Measurements from ENCODE around the gene LRRC59. TPM values are rescaled to one million over a fixed set of nuclear protein-coding genes. Genes with fewer than 3 reads are reported as not detected.
A peak's percentile ranks its signal among the peaks of the same experiment; 100 is the strongest.

Gene LRRC59
- total RNA-seq, 1 experiment from 2014 or later: 177 TPM

- intact Hi-C loops (cut with micrococcal nuclease; ENCODE audit: unreplicated experiment): no loop called here
- Histone ChIP-seq H3K27ac (ENCODE audit: low read depth, low read length, poor library complexity, severe bottlenecking) (peak overlapping the region; percentile 83), H3K4me1 (ENCODE audit: insufficient read depth, low read length, poor library complexity, severe bottlenecking) (peaks cover 10% of the 10 kb centered on the region), H3K4me3 (ENCODE audit: low read depth, low read length, poor library complexity, severe bottlenecking) (peak overlapping the region; percentile 82), H3K36me3 (ENCODE audit: insufficient read depth, low read length, poor library complexity, severe bottlenecking) (peaks cover 39% of the 10 kb centered on the region), H3K9me3 (ENCODE audit: low read depth, low read length, poor library complexity, severe bottlenecking) (no peaks in the 10 kb centered on the region), H3K27me3 (replicated peaks; ENCODE audit: insufficient read depth, low read depth, low read length, poor library complexity) (no peaks in the 10 kb centered on the region)
- no peak for TF ChIP-seq EZH2 (IDR thresholded peaks at IDR 0.05; ENCODE audit: borderline replicate concordance, low read depth, low read length, poor library complexity, severe bottlenecking)
- TF ChIP-seq, protein P1, sequence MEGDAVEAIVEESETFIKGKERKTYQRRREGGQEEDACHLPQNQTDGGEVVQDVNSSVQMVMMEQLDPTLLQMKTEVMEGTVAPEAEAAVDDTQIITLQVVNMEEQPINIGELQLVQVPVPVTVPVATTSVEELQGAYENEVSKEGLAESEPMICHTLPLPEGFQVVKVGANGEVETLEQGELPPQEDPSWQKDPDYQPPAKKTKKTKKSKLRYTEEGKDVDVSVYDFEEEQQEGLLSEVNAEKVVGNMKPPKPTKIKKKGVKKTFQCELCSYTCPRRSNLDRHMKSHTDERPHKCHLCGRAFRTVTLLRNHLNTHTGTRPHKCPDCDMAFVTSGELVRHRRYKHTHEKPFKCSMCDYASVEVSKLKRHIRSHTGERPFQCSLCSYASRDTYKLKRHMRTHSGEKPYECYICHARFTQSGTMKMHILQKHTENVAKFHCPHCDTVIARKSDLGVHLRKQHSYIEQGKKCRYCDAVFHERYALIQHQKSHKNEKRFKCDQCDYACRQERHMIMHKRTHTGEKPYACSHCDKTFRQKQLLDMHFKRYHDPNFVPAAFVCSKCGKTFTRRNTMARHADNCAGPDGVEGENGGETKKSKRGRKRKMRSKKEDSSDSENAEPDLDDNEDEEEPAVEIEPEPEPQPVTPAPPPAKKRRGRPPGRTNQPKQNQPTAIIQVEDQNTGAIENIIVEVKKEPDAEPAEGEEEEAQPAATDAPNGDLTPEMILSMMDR (conservative IDR thresholded peaks at IDR 0.05; ENCODE audit: low read depth, low read length): no peak
- ChIA-PET POLR2A (ENCODE audit: low non-redundant PET) (no interaction called here), CTCF (interaction anchor here (0.6 to 2.2 kb wide), 12 partner anchors 8 to 196 kb away, joined by 3 to 17 read pairs (median 4); no protein-coding TSS in a partner anchor)
- peak; percentile 54 for DNase-seq (ENCODE audit: low spot score)
- BruUV-seq (replicated peaks): no TSS peak
Observed at GRCh38 chr17:50396261-50397110, 837 bp downstream of the LRRC59 start.

GRCh38 chr17:50394711-50395110 lies 2.6 kb downstream of the LRRC59 start:
- Histone ChIP-seq H3K4me1 (ENCODE audit: insufficient read depth, low read length, poor library complexity, severe bottlenecking) (peaks cover 10% of the 10 kb centered on the region), H3K9me3 (ENCODE audit: low read depth, low read length, poor library complexity, severe bottlenecking) (no peaks in the 10 kb centered on the region), H3K4me3 (ENCODE audit: low read depth, low read length, poor library complexity, severe bottlenecking) (no peak overlapping the region), H3K36me3 (ENCODE audit: insufficient read depth, low read length, poor library complexity, severe bottlenecking) (peaks cover 50% of the 10 kb centered on the region), H3K27ac (ENCODE audit: low read depth, low read length, poor library complexity, severe bottlenecking) (no peak overlapping the region), H3K27me3 (replicated peaks; ENCODE audit: insufficient read depth, low read depth, low read length, poor library complexity) (no peaks in the 10 kb centered on the region)
- POLR2A ChIA-PET (ENCODE audit: low non-redundant PET): no interaction called here
- BruUV-seq (replicated peaks): no TSS peak
- CTCF ChIA-PET: no interaction called here
- TF ChIP-seq, protein P1 (conservative IDR thresholded peaks at IDR 0.05; ENCODE audit: low read depth, low read length): no peak
- no peak for TF ChIP-seq EZH2 (IDR thresholded peaks at IDR 0.05; ENCODE audit: borderline replicate concordance, low read depth, low read length, poor library complexity, severe bottlenecking)
- DNase-seq (ENCODE audit: low spot score): no peak
- intact Hi-C loops (cut with micrococcal nuclease; ENCODE audit: unreplicated experiment): no loop called here

DNA sequence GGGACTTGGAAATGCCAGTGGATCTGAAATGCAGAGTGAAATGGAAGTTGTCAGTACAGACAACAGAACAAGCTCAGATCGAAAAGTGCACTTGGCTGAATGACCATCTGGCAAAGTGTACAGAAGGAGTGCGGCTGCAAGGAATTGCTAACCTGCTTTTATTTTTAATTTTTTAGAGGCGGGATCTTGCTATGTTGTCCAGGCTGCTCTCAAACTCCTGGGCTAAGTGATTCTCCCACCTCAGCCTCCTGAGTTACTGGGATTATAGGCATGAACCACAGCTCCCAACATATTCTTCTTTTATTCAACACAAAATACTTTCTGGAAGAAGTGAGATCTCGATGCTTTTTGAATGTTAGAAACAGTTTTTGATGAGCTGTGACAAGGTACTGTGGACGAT lies 3.6 kb downstream of the LRRC59 start:
- no TSS peak for BruUV-seq (replicated peaks)
- H3K27me3 ChIP-seq (replicated peaks; ENCODE audit: insufficient read depth, low read depth, low read length, poor library complexity): no peaks in the 10 kb centered on the region
- H3K4me1 ChIP-seq (ENCODE audit: insufficient read depth, low read length, poor library complexity, severe bottlenecking): peaks cover 10% of the 10 kb centered on the region
- CTCF ChIA-PET: no interaction called here
- H3K36me3 ChIP-seq (ENCODE audit: insufficient read depth, low read length, poor library complexity, severe bottlenecking): peaks cover 60% of the 10 kb centered on the region
- no peaks in the 10 kb centered on the region for H3K9me3 ChIP-seq (ENCODE audit: low read depth, low read length, poor library complexity, severe bottlenecking)
- no peak for DNase-seq (ENCODE audit: low spot score)
- no peak overlapping the region for H3K27ac ChIP-seq (ENCODE audit: low read depth, low read length, poor library complexity, severe bottlenecking)
- POLR2A ChIA-PET (ENCODE audit: low non-redundant PET): no interaction called here
- H3K4me3 ChIP-seq (ENCODE audit: low read depth, low read length, poor library complexity, severe bottlenecking): no peak overlapping the region
- TF ChIP-seq, protein P1 (conservative IDR thresholded peaks at IDR 0.05; ENCODE audit: low read depth, low read length): no peak
- TF ChIP-seq EZH2 (IDR thresholded peaks at IDR 0.05; ENCODE audit: borderline replicate concordance, low read depth, low read length, poor library complexity, severe bottlenecking): no peak
- intact Hi-C loops (cut with micrococcal nuclease; ENCODE audit: unreplicated experiment): no loop called here

All from A673 (cell line).